HL-60 (cell line): Measurements from ENCODE around the gene DYNC1I1.

Experiments
- TF ChIP-seq, protein P1 (sequence below): IDR thresholded peaks from one replicate; pipeline ENCODE4 v1.5.1; 2011; ENCODE audit warnings: low read length, control low read depth, inconsistent platforms; ENCODE audit not compliant: insufficient read depth
- TF ChIP-seq, protein P2 (sequence below): IDR thresholded peaks from 2 replicates; pipeline ENCODE4 v1.6.1; 2012; ENCODE audit warnings: low read depth; ENCODE audit not compliant: insufficient replicate concordance

DNA sequence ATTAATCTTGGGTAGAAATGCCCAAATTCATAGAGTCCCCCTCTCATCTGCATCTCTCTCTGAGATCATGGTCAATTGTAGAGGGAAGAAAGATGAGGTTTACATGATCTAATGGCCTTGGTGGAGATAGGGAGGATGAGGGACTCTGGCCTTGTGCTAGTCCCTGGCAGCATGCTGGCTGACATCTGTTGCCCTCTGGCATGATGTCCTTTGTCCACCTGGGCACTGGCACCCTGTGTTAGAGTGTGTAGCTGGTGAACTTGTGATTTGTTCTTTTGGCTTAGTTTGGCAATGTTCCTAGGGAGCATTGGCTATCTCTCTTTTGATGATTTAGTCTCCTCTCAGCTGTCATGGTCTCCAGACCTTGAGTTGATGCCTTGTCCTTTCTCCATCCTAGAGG, 103.2 kb downstream of the DYNC1I1 start:
- TF ChIP-seq, protein P1, sequence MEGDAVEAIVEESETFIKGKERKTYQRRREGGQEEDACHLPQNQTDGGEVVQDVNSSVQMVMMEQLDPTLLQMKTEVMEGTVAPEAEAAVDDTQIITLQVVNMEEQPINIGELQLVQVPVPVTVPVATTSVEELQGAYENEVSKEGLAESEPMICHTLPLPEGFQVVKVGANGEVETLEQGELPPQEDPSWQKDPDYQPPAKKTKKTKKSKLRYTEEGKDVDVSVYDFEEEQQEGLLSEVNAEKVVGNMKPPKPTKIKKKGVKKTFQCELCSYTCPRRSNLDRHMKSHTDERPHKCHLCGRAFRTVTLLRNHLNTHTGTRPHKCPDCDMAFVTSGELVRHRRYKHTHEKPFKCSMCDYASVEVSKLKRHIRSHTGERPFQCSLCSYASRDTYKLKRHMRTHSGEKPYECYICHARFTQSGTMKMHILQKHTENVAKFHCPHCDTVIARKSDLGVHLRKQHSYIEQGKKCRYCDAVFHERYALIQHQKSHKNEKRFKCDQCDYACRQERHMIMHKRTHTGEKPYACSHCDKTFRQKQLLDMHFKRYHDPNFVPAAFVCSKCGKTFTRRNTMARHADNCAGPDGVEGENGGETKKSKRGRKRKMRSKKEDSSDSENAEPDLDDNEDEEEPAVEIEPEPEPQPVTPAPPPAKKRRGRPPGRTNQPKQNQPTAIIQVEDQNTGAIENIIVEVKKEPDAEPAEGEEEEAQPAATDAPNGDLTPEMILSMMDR: no peak
- TF ChIP-seq, protein P2, sequence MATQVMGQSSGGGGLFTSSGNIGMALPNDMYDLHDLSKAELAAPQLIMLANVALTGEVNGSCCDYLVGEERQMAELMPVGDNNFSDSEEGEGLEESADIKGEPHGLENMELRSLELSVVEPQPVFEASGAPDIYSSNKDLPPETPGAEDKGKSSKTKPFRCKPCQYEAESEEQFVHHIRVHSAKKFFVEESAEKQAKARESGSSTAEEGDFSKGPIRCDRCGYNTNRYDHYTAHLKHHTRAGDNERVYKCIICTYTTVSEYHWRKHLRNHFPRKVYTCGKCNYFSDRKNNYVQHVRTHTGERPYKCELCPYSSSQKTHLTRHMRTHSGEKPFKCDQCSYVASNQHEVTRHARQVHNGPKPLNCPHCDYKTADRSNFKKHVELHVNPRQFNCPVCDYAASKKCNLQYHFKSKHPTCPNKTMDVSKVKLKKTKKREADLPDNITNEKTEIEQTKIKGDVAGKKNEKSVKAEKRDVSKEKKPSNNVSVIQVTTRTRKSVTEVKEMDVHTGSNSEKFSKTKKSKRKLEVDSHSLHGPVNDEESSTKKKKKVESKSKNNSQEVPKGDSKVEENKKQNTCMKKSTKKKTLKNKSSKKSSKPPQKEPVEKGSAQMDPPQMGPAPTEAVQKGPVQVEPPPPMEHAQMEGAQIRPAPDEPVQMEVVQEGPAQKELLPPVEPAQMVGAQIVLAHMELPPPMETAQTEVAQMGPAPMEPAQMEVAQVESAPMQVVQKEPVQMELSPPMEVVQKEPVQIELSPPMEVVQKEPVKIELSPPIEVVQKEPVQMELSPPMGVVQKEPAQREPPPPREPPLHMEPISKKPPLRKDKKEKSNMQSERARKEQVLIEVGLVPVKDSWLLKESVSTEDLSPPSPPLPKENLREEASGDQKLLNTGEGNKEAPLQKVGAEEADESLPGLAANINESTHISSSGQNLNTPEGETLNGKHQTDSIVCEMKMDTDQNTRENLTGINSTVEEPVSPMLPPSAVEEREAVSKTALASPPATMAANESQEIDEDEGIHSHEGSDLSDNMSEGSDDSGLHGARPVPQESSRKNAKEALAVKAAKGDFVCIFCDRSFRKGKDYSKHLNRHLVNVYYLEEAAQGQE: no peak
